Astrocyte (in vitro differentiated cells and primary cell): ENCODE results near the gene CCDC197. TPM values are rescaled to one million over a fixed set of nuclear protein-coding genes. Genes with fewer than 3 reads are reported as not detected.

Experiments used
- DNase-seq: peaks from one replicate; pipeline ENCODE4 v3.0.0-alpha.2; 2010; ENCODE audit warnings: low read depth
- FAIRE-seq: peaks from 2 replicates; lab custom pipeline; 2011; peaks lifted over from hg19 to GRCh38; lab: Jason Lieb, UNC
- H2AFZ ChIP-seq: 2 replicates; pipeline ENCODE4 v1.6.0; 2012; ENCODE audit warnings: low read depth, low read length, inconsistent platforms
- H3K27ac ChIP-seq: 2 replicates; pipeline ENCODE4 v1.5.1; 2011; ENCODE audit warnings: low read depth, low read length, inconsistent platforms
- H3K27me3 ChIP-seq: 2 replicates; pipeline ENCODE4 v1.6.0; 2011; ENCODE audit warnings: low read length, inconsistent platforms; ENCODE audit not compliant: insufficient read depth
- H3K36me3 ChIP-seq: 2 replicates; pipeline ENCODE4 v1.5.1; 2011; ENCODE audit warnings: low read length, inconsistent platforms; ENCODE audit not compliant: insufficient read depth
- H3K4me1 ChIP-seq: 2 replicates; pipeline ENCODE4 v1.5.1; 2011; ENCODE audit warnings: low read length, inconsistent platforms; ENCODE audit not compliant: insufficient read depth
- H3K4me2 ChIP-seq: 2 replicates; pipeline ENCODE4 v1.6.0; 2012; ENCODE audit warnings: low read length, inconsistent platforms
- H3K4me3 ChIP-seq: 2 replicates; pipeline ENCODE4 v1.5.1; 2011; ENCODE audit warnings: low read depth, mild to moderate bottlenecking, low read length, inconsistent platforms; ENCODE audit not compliant: insufficient read depth
- H3K79me2 ChIP-seq: 2 replicates; pipeline ENCODE4 v1.6.0; 2012; ENCODE audit warnings: mild to moderate bottlenecking, low read length, inconsistent platforms; ENCODE audit not compliant: insufficient read depth
- H3K9ac ChIP-seq: 2 replicates; pipeline ENCODE4 v1.6.0; 2012; ENCODE audit warnings: mild to moderate bottlenecking, low read length, inconsistent platforms
- H3K9me3 ChIP-seq: 2 replicates; pipeline ENCODE4 v1.5.1; 2012; ENCODE audit warnings: low read depth, mild to moderate bottlenecking, low read length, inconsistent platforms; ENCODE audit not compliant: insufficient read depth
- H4K20me1 ChIP-seq: 2 replicates; pipeline ENCODE4 v1.6.0; 2012; ENCODE audit warnings: low read length, inconsistent platforms; ENCODE audit not compliant: insufficient read depth
- H3K27ac Mint-ChIP-seq: one replicate; pipeline ENCODE4 v1.8.0; 2021; ENCODE audit warnings: mild to moderate bottlenecking, mixed read lengths; ENCODE audit not compliant: unreplicated experiment
- H3K27me3 Mint-ChIP-seq: one replicate; pipeline ENCODE4 v1.8.0; 2021; ENCODE audit warnings: low read depth, mixed read lengths; ENCODE audit not compliant: unreplicated experiment
- H3K36me3 Mint-ChIP-seq: one replicate; pipeline ENCODE4 v1.8.0; 2021; ENCODE audit warnings: low read depth, mixed read lengths; ENCODE audit not compliant: unreplicated experiment
- H3K4me1 Mint-ChIP-seq: one replicate; pipeline ENCODE4 v1.8.0; 2021; ENCODE audit warnings: low read depth, mixed read lengths; ENCODE audit not compliant: unreplicated experiment
- H3K4me3 Mint-ChIP-seq: one replicate; pipeline ENCODE4 v1.8.0; 2021; ENCODE audit warnings: mild to moderate bottlenecking, moderate library complexity, mixed read lengths; ENCODE audit not compliant: unreplicated experiment
- H3K9me3 Mint-ChIP-seq: one replicate; pipeline ENCODE4 v1.8.0; 2021; ENCODE audit warnings: mild to moderate bottlenecking, mixed read lengths; ENCODE audit not compliant: unreplicated experiment
- EZH2 ChIP-seq: IDR thresholded peaks from 2 replicates; pipeline ENCODE4 v1.6.1; 2012; ENCODE audit warnings: mild to moderate bottlenecking, low read length, inconsistent platforms; ENCODE audit not compliant: insufficient read depth
- total RNA-seq: library from RNA; stranded (reverse); gene quantifications from 2 replicates; pipeline ENCODE4 v1.2.1, GENCODE V29; 2021
- TF ChIP-seq, protein P1 (sequence below): IDR thresholded peaks from 2 replicates; pipeline ENCODE4 v1.5.1; 2011; ENCODE audit warnings: low read depth, mild to moderate bottlenecking, inconsistent platforms, low read length, moderate library complexity; ENCODE audit not compliant: insufficient read depth

CCDC197 gene
- total RNA-seq, 1 donor from 2014 or later, result not detected

DNA sequence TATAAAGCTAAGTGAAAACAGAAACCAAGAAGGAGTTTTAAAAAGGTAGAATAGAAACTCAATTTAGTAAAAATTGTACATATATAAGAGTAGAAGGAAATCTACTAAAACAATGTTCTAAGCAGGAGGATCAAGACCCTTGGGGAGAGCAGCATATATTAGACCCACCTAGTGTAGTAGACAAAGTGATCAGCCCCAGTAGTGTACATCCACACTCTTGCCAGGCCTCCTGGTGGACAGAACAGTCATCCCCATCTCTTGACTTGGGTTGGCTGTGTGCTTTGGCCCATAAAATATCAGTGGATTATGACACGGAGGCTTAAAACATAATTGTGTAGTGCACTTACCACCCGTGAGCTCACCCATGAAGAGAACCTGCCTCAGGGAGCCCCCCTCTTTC lies 18.1 kb downstream of the CCDC197 start:
- Histone ChIP-seq H3K9me3 (no peaks in the 10 kb centered on the region), H3K4me3 (no peak overlapping the region), H2AFZ (no peak overlapping the region), H3K36me3 (no peaks in the 10 kb centered on the region), H3K27me3 (peaks cover 23% of the 10 kb centered on the region), H3K4me1 (no peaks in the 10 kb centered on the region), H3K27ac (no peak overlapping the region), H3K9ac (no peak overlapping the region), H4K20me1 (no peaks in the 10 kb centered on the region), H3K79me2 (no peaks in the 10 kb centered on the region), H3K4me2 (no peak overlapping the region)
- FAIRE-seq (no peak), DNase-seq (no peak)
- H3K36me3 Mint-ChIP-seq, result no peaks in the 10 kb centered on the region
- no peak overlapping the region for H3K4me3 Mint-ChIP-seq
- no peak for TF ChIP-seq EZH2
- TF ChIP-seq, protein P1, sequence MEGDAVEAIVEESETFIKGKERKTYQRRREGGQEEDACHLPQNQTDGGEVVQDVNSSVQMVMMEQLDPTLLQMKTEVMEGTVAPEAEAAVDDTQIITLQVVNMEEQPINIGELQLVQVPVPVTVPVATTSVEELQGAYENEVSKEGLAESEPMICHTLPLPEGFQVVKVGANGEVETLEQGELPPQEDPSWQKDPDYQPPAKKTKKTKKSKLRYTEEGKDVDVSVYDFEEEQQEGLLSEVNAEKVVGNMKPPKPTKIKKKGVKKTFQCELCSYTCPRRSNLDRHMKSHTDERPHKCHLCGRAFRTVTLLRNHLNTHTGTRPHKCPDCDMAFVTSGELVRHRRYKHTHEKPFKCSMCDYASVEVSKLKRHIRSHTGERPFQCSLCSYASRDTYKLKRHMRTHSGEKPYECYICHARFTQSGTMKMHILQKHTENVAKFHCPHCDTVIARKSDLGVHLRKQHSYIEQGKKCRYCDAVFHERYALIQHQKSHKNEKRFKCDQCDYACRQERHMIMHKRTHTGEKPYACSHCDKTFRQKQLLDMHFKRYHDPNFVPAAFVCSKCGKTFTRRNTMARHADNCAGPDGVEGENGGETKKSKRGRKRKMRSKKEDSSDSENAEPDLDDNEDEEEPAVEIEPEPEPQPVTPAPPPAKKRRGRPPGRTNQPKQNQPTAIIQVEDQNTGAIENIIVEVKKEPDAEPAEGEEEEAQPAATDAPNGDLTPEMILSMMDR, result no peak
- no peak overlapping the region for H3K27ac Mint-ChIP-seq
- H3K9me3 Mint-ChIP-seq, result peaks cover 5% of the 10 kb centered on the region
- peaks cover 11% of the 10 kb centered on the region for H3K4me1 Mint-ChIP-seq
- peaks cover 31% of the 10 kb centered on the region for H3K27me3 Mint-ChIP-seq

DNA sequence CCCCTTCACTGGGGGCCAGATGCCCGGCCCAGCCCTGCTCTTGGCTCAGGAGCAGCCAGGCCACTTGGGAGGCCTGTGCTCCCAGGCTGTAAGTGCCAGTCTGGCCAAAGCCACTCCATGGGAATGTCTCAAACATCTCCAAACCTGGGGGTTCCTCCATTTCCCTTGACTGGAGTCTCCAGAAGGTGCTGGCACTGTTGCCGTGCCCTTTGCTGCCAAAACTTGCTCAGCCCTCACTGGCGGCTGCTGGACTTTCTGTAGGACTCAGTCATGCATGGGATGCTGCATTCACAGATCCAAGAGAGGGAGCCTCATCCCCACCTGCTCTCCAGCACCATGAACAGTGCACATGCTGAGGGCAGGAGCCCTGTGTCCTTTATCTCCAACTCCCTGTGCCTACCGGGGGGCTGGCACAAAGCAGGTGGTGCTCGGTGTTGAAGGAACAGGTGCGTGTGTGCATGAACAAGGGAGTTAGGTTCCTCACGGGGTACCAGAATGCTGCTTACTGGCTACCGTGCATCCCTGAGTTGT lies 19.4 kb downstream of the CCDC197 start:
- DNase-seq (no peak), FAIRE-seq (no peak)
- Histone ChIP-seq H3K4me2 (no peak overlapping the region), H3K36me3 (no peaks in the 10 kb centered on the region), H4K20me1 (no peaks in the 10 kb centered on the region), H2AFZ (no peak overlapping the region), H3K9me3 (no peaks in the 10 kb centered on the region), H3K4me1 (peaks cover 4% of the 10 kb centered on the region), H3K27ac (no peak overlapping the region), H3K9ac (no peak overlapping the region), H3K27me3 (peaks cover 16% of the 10 kb centered on the region), H3K4me3 (no peak overlapping the region), H3K79me2 (no peaks in the 10 kb centered on the region)
- TF ChIP-seq, protein P1, result no peak
- TF ChIP-seq EZH2, result no peak
- no peaks in the 10 kb centered on the region for H3K36me3 Mint-ChIP-seq
- peaks cover 5% of the 10 kb centered on the region for H3K9me3 Mint-ChIP-seq
- H3K27me3 Mint-ChIP-seq, result peaks cover 31% of the 10 kb centered on the region
- peaks cover 11% of the 10 kb centered on the region for H3K4me1 Mint-ChIP-seq
- no peak overlapping the region for H3K27ac Mint-ChIP-seq
- H3K4me3 Mint-ChIP-seq, result no peak overlapping the region

DNA sequence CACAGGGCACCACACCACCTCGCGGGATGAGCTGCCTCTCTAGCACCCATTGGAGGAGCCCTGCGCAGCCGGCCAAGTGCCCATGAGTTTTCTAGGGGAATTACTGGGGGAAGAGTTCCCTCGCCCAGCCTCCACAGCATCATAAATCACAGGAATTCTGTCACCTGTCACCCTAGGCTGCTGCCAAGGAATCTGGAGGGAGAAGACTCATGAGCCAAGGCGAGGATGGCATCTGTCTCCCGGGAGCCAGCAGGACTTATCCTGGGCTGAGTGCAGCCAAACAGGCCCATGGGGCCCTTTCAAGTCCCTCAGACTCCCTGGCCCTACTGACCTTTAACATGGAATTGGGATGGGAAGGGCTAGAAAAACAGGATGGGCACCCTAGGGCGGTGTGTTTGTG lies 21.2 kb downstream of the CCDC197 start:
- TF ChIP-seq EZH2, result no peak
- Histone ChIP-seq H3K36me3 (no peaks in the 10 kb centered on the region), H4K20me1 (no peaks in the 10 kb centered on the region), H2AFZ (no peak overlapping the region), H3K27ac (no peak overlapping the region), H3K4me1 (peaks cover 9% of the 10 kb centered on the region), H3K79me2 (no peaks in the 10 kb centered on the region), H3K9ac (no peak overlapping the region), H3K4me2 (no peak overlapping the region), H3K4me3 (no peak overlapping the region), H3K27me3 (peaks cover 16% of the 10 kb centered on the region), H3K9me3 (no peaks in the 10 kb centered on the region)
- no peaks in the 10 kb centered on the region for H3K36me3 Mint-ChIP-seq
- H3K4me3 Mint-ChIP-seq, result no peak overlapping the region
- FAIRE-seq, result no peak
- H3K27ac Mint-ChIP-seq, result no peak overlapping the region
- peaks cover 31% of the 10 kb centered on the region for H3K27me3 Mint-ChIP-seq
- DNase-seq, result no peak
- H3K4me1 Mint-ChIP-seq, result peaks cover 8% of the 10 kb centered on the region
- peaks cover 5% of the 10 kb centered on the region for H3K9me3 Mint-ChIP-seq
